Hindlimb muscle (tissue), 1 donor: ENCODE data around the gene PLEKHA7. TPM values are rescaled to one million over a fixed set of nuclear protein-coding genes. Genes with fewer than 3 reads are reported as not detected.

Source experiments
- DNase-seq: peaks from one replicate; pipeline ENCODE4 v3.0.0-alpha.2; 2013
- polyA plus RNA-seq: library from polyadenylated mRNA; unstranded; fragments of 120-200 nt; gene quantifications from one replicate; pipeline ENCODE4 v1.2.1, GENCODE V29; 2013; ENCODE audit not compliant: insufficient read length

Gene PLEKHA7
- polyA plus RNA-seq, 1 donor = 5.7 TPM

DNA sequence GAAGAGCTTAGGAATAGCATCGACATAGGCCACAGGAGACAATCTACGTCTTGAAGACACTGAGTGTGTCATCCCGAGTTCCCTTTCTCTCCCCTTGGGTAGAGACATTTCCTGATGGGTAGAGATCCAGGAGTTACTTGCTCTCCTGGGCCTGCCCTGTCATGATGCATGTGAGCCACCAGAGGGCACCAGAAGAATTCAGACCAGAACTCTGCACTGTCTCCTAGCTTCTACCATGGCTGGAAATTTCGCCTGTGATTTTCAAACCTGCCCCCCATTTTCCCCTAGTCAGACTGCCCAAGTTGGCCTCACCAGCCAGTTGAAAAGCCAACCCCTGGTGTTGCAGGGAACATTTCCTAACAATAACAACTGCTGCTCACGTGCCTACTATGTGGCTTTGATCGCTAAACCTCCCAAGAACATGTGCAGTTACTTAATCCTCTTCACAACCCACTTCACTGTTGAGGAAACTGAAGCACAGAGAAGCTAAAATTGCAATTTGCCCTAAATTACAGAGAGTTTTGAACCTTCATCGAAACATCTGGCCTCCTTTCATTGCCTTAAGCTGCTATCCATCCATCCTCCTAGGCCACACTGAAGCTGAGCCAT, 228.6 kb downstream of the PLEKHA7 start:
- peak; percentile 64 for DNase-seq

DNA sequence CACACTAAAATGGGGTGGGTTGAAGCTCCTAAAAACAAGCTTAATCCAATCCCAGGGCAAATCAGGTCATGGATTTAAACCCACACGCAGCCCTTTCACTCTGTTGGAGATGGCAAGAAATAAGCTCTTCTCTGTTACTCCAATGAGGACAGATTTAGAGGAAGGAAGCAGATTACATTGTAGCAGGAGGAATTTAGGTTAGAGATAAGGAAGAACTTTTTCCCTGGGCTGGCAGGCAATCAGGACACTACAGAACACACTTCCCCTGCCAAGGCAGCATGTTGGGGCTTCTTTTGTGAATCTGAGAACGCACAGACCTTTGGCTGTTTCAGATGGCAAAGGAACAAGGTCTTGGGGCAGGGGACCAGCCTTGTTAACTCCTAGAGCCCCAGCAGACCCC, 229.5 kb downstream of the PLEKHA7 start:
- no peak for DNase-seq

DNA sequence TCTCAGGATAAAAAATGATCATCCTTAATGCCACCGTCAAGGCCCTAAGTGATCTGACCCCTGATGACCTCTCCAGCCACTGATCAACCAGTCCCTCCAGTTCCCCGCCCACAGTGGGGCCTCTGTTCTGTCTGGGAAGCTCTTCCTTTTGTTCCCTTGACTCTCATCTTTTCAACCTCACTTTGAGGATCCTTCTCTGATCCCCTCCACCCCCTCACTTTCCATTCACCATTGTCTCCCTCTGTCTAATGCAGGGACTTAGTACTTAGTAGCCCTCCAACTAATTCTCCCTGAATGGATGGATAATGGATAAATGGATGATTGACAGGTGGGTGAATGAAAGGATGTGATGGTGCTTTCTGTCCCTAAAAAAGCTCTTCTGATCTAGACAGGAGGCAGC, 230.1 kb downstream of the PLEKHA7 start:
- no peak for DNase-seq

DNA sequence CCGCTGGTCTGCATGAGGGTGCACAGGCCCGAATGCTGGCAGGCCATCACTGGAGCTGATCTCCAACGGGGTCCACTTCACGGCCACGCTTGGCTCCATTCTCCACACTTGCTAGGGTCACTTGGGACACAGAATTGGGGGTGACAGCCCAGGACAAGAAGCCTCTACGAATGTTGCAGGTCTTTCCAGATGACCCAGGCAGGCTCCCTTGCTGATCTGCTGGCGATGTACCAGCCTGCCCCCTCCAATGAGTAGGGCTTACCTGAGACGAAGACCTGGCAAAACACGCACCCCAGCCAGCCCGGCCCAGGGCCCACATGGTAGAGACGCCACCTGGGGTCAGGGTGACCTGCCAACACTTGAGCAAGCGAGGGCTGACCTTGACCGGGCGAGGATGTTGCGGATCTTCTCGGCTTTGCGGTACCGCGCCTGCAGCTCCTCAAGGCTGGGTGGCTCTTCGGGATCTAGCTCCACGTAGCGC, 230.9 kb downstream of the PLEKHA7 start:
- no peak for DNase-seq

DNA sequence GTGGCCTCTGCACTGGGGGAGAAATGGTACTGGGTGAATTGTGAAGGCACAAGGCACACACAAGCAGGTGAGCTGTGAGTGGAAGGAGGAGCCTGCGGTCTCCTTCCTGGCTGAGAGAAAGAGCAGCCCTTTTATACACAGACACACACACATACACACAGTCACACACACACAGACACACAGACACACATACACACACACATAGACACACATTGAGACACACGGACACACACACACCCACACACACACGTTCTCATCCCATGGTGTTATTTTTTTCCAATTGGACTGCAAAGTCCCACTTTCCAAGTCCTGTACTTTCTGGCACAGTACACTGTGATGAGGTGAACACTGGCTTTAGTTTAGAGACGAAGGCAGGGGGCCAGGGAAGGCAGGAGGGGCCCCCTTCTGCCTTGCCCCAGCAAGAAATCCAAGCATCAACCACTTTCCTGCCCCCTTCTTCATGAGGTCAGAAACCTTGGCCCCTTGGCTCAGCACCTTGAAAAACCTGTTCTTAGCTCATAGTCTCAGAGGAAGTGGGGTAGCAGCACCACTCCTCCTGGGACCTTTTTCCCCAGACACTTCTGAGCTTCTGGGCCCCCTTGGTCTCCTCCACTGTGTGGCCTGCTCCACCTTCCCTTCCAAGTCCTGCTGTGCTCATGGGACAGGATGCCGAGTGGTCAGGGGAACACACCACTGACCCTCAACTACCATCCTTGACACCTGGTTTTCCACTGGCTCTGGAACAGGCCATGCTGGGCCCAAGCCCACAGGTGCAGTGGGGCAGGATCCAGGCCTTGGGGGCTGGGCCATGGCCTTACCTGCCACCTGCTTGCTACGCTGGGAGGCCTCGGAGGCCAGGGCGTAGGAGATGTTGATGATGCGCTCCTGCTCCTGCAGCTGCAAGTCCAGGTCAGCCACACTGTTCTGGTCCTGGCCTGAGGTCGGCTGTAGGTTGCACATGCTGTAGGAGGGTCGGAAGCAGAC, 232.0 kb downstream of the PLEKHA7 start:
- DNase-seq = peak; percentile 57

DNA sequence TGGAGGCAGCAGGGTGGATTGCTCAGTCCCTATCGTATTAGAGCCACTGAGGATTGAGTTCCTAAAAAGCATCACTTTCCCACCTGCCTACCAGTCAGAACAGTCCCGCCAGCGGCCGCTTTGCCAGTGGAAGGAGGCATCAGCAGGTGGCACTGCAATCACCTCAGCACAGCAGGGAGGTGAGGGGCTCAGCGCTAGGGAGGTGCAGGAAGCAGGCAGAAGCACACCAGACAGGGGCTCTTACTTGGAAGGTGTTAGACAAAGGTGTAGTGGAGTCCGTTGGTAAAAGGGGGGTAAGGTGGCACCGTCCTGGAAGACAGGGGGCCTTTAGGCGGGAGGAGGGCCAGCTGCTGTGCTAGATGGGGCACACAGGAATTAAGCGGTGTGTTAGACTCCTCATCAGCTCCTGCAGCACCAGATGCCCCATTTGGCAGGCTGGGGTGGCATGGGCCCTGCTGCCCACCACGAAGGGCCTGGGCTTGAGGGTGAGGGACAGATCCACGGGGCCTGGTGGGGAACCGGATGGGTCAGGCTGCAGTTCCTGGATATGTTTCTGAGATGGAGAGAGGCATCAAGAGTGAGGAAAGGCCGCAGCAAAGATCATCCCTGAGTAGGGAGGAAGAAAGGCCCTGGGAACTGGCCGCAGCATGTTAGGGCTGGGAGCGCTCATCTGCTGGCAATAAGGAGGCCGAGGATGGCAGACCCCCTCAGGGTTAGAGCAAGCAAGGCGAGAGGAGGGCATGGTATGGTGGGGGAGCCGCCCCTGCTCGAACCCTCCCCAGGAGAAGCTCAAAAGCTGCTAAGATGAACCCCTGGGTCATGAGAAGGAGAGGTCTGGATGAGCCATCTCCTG, 233.3 kb downstream of the PLEKHA7 start:
- no peak for DNase-seq

DNA sequence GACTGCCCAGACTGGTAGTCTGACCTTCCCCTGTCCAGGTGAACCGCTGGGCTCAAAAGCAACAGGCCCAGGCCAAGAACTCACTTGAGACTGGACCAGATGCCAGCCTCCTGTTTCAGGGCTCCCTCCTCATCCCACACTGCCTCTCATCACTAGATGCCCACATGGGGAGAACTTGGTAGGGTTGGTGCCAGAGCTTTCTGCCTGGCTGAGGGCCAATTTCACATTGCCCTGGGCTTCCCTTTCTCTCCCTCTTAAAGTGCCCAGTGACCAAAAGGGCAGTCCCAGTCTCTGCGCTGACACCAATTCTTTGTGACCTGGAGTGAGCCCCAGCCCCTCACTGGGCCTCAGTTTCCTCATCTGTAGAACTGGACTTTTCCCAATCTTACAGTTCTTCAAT, 234.1 kb downstream of the PLEKHA7 start:
- no peak for DNase-seq

DNA sequence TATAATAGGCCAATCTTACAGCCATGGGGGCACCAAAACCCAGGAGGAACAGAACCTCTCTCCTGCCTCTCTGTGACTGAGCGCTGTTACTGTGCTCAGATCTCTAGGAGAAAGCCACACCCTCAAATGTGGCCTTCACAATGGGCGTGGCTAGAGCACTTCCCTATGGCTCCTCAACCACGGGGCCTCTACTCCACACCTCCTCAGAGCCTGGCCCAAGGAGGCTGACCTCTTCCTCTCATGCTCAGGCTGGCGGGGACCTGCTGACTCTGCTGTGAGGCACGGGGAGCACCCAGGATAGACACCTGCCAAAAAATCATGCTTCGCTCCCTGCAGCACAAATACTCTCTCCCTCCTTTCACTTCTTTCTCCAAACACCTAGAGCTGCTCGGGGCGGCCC, 234.8 kb downstream of the PLEKHA7 start:
- no peak for DNase-seq

DNA sequence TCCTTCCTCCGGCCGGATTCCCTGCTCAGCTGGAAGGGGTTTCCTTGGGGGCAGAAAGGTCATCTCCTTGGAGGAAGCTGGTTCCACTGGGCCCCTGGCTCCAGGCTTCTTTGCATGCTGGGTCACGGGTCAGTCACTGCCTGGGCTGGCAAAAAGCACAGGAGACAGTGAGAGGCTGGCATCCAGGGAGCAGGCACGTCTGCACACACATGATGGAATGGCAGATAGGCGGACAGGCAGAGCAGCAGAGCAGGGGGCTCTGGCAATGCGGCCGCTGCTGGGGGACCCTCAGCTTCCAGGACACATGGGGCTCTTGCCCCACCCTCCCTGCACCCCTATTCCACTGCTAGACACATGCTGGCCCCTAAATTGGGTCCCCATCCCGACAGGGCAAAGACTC, 235.3 kb downstream of the PLEKHA7 start:
- no peak for DNase-seq

DNA sequence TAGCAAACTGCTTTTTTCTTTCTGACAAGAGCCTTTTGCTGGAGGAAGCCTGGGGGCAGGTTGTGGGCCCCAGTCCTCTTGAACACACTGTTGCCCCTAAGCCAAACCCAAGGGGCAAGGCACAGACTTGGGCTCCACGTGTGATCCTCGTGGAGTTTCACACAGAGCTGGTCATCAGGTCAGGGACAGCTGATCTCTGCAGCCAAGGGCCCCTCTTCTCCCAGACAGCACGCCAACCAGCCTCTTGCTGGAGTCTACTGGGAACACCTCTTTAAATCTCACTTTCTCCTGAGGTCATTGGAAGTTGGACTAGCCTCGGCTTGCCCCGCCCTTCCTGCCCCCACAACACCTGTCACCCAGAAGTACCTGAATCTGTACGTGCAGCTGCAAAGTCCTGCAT, 235.9 kb downstream of the PLEKHA7 start:
- no peak for DNase-seq

DNA sequence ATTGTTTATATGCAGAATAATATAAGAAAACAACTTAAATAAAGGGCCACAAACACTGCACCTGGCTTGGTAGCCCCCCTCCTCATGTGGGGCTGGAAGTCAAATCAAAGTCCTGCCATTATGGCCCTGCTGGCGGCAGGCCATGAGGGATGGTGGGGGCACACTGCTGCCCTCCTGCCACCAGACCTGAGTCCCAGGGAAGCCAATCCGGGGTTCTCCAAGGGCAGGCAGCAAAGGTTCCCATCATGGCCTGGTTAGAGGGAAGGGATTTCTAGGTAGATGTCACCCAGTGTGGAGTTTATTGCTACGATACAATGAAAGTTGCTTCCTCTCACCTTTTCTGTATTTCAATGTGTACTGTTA, 236.6 kb downstream of the PLEKHA7 start:
- DNase-seq = no peak

DNA sequence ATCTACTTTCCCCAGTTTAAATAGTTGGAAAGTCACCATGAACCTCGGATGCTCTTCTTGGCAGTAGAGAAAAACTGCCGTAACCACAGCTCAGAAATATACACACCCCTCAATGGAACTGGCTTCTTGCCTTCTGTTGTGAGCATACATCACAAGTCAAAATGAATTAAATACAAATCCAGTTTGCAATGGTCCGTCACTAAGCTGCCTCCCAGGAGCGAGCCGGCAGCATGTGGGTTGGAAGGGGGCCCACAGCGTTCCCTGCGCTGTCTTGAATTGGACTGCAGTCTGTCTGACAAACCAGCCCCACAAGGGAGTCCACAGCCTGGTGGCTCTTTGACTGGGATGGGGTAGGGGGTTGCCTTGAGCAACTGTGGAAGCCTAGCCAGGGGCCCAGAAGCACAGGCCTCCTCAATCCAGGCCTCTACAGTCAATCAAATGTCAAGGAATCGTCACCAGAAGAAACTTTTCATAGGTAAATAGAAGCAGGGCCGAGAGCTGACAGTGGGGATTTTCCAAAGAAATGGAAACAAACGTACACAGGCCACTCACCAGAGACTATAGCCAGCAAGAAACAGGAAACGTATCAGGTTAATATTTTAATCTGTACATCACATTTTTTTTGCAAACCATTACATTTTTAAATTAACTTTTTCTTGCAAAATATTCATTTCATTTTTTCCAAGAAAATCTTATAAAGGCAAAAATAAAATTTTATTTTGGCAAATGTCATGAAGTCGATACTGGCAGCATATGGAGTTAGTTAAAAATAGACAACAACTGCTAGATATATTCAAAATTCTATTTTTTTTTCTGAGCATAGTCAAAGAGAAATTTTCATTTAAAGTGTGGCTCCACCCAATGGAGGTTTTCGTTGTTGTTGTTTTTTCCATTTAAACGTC, 237.3 kb downstream of the PLEKHA7 start:
- DNase-seq = peak; percentile 85

DNA sequence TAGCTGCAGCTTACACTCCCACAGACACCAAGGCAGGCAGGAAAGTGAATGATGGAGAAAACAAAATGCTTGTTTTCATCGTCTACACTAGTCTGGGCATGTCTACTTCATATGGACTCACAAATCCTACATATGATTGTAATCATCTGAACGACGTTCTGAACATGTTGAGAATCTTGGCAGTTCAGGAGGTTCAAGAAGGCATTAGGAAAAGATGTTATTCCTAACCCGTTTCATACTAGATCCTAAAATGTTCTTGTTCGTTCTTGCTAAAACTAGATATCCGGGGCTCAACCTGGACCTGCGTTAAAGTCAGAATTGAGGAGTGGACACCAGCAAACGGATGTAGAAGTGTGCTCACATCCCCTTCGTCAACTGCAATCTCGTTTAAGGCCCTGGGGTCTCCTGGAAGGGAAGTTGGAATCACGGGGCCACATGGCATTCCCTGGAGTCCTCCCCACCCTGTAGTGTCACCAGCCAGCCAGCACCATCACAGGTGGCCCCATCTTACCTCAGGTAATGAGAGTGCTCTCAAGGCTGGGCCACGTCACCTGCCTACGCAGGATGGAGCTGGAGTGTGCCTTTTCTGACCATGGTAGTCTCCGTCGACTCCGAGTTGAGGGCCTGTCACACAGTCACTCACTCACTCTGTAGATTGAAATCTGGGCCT, 238.5 kb downstream of the PLEKHA7 start:
- DNase-seq = no peak

DNA sequence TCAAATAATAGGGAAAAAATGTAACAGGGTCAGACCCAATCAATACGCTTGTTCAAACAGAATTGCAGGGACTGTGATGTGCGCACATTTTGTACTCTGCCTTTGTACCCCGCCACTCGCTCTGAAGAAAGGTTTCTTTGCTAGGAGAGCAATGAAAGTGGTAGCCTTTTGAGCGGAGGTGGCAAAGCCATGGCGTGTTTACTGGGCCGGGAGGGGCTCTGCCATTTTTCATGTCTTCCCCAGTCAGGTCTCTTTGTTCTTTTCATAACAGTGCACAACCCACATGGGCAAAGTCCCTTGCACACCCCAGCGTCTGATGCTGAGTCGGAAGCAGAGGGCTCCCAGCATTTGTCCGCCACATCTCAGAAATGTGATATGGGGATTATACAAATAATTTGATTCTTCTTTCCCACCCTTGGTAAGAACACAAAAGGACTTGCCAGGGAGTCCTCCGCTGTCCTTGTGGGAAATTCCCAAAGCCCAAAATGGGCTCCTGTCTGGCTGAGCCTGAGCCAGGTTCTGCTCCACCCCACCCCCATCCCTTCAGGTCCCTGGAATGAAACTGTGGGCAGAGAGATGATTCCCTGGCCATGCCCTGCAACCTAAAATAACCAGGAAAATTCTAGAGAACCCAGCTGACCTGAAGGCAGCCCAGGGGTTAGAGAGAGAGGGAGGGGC, 239.1 kb downstream of the PLEKHA7 start:
- no peak for DNase-seq

DNA sequence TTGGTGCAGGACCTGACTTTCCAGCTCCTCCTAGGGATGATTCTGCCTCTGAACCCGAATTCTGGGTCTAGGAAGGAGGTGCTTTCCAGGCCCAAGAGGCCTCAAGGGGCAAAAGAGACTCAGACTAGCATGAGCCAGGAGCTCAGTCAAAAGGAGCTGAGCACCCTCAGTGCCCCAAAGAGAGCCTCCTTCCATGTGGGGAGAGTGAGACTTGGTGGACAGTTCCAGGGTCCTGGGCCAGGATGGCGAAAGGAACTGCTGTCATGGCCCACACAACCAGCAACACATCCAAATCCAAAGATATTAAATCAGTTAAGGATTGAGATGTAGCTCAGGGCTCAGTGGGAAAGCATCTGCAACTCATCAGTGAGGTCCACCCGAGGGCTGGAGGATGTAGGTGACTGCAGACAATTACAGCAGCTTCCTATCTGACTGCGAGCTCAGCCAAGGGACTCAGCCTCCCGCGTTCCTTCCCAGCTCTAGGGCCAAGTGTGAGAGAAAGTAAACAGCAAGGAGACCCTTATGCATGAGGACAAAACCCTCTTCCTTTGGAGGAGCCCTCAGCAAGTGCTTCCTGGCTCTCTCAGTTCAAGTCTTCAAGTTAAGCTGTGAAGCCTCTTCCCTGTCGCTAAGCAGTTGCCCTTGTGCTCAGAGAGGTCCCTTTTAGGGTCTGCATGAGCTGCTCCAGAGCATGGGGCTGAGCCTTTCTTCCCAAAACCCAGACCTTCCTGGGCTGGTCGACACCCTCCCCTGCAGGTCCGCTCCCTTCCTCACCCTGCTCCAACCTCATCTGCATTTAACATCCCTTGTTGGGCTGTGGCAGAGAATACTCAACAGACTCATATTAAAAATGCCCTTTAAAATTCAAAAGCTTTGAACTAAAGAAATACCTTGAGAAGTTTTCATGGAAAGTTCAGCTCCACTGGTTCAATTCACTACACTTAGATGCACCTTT, 240.0 kb downstream of the PLEKHA7 start:
- no peak for DNase-seq

DNA sequence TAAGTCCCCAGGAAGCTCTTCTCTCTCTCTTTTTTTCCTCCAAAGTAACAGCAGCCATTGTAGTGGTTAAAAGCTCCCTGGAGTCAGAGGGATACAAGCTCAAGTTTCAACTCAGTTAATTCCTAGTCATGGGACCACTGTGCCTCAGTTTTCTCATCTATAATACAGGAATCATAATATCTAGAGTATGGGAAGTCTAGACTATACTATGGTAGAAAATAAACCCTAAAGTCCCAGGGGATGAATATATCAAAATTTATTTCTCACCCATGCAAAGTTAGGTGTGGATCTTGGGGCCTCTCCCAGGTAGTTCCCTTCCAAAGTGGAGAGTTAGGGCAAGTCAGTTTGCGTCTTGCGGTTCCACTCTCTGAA, 242.1 kb downstream of the PLEKHA7 start:
- DNase-seq = no peak

DNA sequence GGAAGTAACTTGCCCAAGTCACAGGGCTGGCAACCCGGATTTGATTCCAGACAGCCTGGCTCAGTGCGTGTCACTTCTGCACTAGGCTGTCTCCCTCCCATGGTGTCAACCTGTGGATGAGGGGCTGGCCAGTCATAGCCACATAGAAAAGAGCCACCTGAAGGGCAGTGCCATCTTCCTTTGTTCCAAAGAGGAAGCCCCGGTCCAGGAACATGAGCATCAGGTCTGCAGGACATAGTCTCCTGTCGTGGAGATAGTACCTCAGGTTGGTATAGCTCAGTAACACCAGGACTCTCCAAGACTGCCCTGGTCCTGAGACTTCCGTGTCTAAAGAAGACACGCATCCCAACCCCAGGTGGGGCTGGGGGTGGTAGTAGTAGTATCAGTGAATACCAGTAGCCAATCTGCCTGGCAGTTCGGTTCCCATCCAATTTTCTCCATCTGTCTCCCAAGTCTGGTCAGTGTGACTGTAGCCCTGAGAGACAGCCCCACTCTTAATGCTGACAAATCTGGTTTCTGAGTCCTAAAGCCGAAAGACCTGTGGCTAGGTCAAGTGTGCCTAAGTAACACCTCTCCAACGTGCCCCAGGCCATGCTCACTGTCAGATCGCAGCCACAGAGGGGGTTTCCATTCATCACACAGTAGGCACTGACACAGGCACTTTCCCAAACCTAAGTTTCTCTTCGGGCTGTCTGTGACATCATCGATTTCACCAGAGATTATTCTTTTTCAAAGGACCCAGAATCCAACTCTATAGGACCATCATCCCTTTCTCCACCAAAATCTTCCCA, 242.7 kb downstream of the PLEKHA7 start:
- DNase-seq = no peak

DNA sequence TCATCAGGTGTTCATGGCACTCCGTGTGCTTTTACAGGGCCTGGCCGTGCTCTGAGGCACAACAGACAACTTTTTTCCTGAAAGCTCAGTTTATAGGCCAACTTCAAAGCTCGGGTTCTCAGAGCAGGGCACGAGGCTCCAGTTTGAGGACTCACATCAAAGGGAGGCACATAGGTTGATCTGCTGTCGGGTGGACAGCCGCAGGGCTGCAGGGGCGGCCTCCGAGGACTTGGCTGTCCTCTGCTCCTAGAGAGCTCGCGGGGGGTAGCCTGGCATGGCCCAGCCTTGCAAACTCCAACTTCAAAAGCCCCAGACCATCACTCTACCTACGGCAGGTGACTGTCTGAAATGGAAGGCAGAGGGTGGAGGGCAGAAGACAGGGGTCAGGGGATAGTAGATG, 244.2 kb downstream of the PLEKHA7 start:
- no peak for DNase-seq

DNA sequence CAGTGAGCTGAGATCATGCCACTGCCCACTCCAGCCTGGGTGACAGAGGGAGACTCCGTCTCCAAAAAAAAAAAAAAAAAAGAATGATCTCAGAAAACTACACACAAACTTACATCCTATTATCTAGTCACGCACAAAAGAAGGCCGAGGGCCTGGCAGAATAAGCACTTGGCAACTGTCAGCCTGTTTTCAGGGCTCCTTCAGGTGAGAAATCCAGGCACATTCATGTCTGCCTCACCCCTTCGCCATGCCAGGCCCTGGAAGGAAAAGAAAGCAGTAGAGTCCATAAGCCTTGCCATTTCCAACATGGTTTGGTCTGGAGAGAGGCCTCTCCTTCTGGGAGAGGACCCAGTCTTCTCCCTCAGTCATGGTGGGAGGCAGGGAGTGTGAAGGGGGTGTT, 244.8 kb downstream of the PLEKHA7 start:
- DNase-seq = no peak
